PC-9 (cell line): ENCODE data around the gene RPE. TPM values are rescaled to one million over a fixed set of nuclear protein-coding genes. Genes with fewer than 3 reads are reported as not detected.

Experiments used
- BruUV-seq: library from RNA; stranded (reverse); fragments of 400-500 nt; replicated peaks from 2 replicates; lab custom pipeline; 2021; lab: Mats Ljungman, UMichigan
- CTCF ChIA-PET: fragments of 300-600 bp; sonication (Branson Sonifier 250); formaldehyde crosslinking; loops from one replicate; lab custom pipeline; 2022; ENCODE audit warnings: antibody characterized with exemption; lab: Charles Lee
- POLR2A ChIA-PET: fragments of 300-600 bp; sonication (Branson Sonifier 250); formaldehyde crosslinking; loops from one replicate; lab custom pipeline; 2022; ENCODE audit warnings: antibody characterized with exemption; ENCODE audit not compliant: unreplicated experiment; lab: Charles Lee
- DNase-seq, 2 experiments: peaks; one replicate each; pipeline versions ENCODE4 v3.0.0 to v3.0.0-alpha.2; 2015 to 2022; ENCODE audit warnings: mixed read lengths in 1 of 2
- H2AFZ ChIP-seq: fragments of 200-600 bp; sonication (generic); 2 replicates; pipeline ENCODE4 v1.8.1; 2017; ENCODE audit warnings: antibody characterized with exemption
- H3F3A ChIP-seq: fragments of 200-600 bp; sonication (generic); 2 replicates; pipeline ENCODE4 v1.8.1; 2017; ENCODE audit warnings: antibody characterized with exemption, mild to moderate bottlenecking, low read depth; ENCODE audit not compliant: insufficient read depth
- H3K27ac ChIP-seq: fragments of 200-600 bp; sonication (generic); 2 replicates; pipeline ENCODE4 v1.6.1; 2016; ENCODE audit warnings: mixed run types
- H3K27me3 ChIP-seq: fragments of 200-600 bp; sonication (generic); 2 replicates; pipeline ENCODE4 v1.6.1; 2016; ENCODE audit warnings: low read depth, mixed run types; ENCODE audit not compliant: insufficient read depth
- H3K36me3 ChIP-seq: fragments of 200-600 bp; sonication (generic); 2 replicates; pipeline ENCODE4 v1.6.1; 2016; ENCODE audit warnings: low read depth, mixed run types
- H3K4me1 ChIP-seq: fragments of 200-600 bp; sonication (generic); replicated peaks from 2 replicates; pipeline ENCODE4 v1.6.1; 2016; ENCODE audit warnings: mixed run types; ENCODE audit not compliant: insufficient read depth
- H3K4me2 ChIP-seq: fragments of 200-600 bp; sonication (generic); 2 replicates; pipeline ENCODE4 v1.6.1; 2017; ENCODE audit warnings: mixed run types
- H3K4me3 ChIP-seq: fragments of 200-600 bp; sonication (generic); 2 replicates; pipeline ENCODE4 v1.6.1; 2016; ENCODE audit warnings: mixed run types
- H3K79me2 ChIP-seq: fragments of 200-600 bp; sonication (generic); 2 replicates; pipeline ENCODE4 v1.6.1; 2017; ENCODE audit warnings: low read depth, mixed run types
- H3K9me2 ChIP-seq: fragments of 200-600 bp; sonication (generic); 2 replicates; pipeline ENCODE4 v1.8.1; 2017; ENCODE audit warnings: mild to moderate bottlenecking; ENCODE audit not compliant: insufficient read depth
- H3K9me3 ChIP-seq: fragments of 200-600 bp; sonication (generic); 2 replicates; pipeline ENCODE4 v1.8.1; 2016; ENCODE audit warnings: low read depth; ENCODE audit not compliant: insufficient read depth
- H4K20me1 ChIP-seq: fragments of 200-600 bp; sonication (generic); 2 replicates; pipeline ENCODE4 v1.8.1; 2017; ENCODE audit not compliant: insufficient read depth
- EZH2 ChIP-seq: fragments of 200-600 bp; sonication (generic); IDR thresholded peaks from 2 replicates; pipeline ENCODE4 v1.8.0; 2017; ENCODE audit warnings: antibody characterized with exemption, low read depth
- intact Hi-C: fragments of 100-400 bp; cut with micrococcal nuclease; formaldehyde crosslinking; loops from one replicate; pipeline ENCODE4 v1.10.0; 2022; ENCODE audit not compliant: unreplicated experiment
- total RNA-seq: library from RNA; stranded (reverse); gene quantifications from 2 replicates; pipeline ENCODE4 v1.2.3, GENCODE V29; 2021
- TF ChIP-seq, protein P1 (sequence below): fragments of 200-600 bp; sonication (generic); conservative IDR thresholded peaks from 2 replicates; pipeline ENCODE4 v1.6.1; 2017; ENCODE audit warnings: mixed run types, antibody characterized with exemption, mild to moderate bottlenecking, moderate library complexity

RPE gene
- total RNA-seq, 1 experiment from 2014 or later: 58.4 TPM

DNA sequence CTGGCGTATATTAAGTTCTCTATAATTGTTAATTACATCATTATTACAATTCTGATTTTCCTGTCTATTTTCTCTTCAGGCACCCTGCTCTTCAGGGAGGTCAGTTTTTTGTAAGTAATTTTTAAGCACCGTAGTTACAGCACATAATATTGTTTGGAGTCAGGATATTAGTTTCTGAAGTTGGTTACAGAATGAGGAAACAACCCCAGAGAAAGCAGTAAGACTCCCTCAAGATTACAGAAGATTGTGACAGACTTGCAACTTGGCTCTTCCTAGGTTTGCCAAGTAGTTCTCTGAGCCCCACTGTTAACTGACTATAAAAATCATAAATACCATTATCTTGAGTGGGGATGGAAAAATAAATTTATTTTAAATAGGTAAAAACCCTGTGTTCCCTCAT lies 921 bp downstream of the RPE start:
- Histone ChIP-seq H3K9me3 (no peaks in the 10 kb centered on the region), H3F3A (no peaks in the 10 kb centered on the region), H3K79me2 (peaks cover 59% of the 10 kb centered on the region), H3K4me1 (peaks cover 13% of the 10 kb centered on the region), H3K4me2 (peak overlapping the region; percentile 80), H3K9me2 (no peaks in the 10 kb centered on the region), H3K27me3 (no peaks in the 10 kb centered on the region), H3K27ac (peak overlapping the region; percentile 17; the same call in 1 of the 2 replicates), H2AFZ (no peak overlapping the region), H4K20me1 (peaks cover 22% of the 10 kb centered on the region), H3K4me3 (peak overlapping the region; percentile 77), H3K36me3 (0 out of 2 replicates have a peak, but pooled peaks cover 7% of the 10 kb centered on the region)
- CTCF ChIA-PET: no interaction called here
- no peak for TF ChIP-seq EZH2
- POLR2A ChIA-PET: no interaction called here
- BruUV-seq: no TSS peak
- DNase-seq: no peak
- intact Hi-C loops: loop anchor here (2.0 kb wide), 1 partner anchor 167 kb away; the partner anchor contains the start of gene KANSL1L

GRCh38 chr2:210004881-210005280 lies 2.4 kb downstream of the RPE start:
- Histone ChIP-seq H4K20me1 (peaks cover 22% of the 10 kb centered on the region), H3K9me3 (no peaks in the 10 kb centered on the region), H3K4me2 (0 out of 2 replicates have a peak overlapping the region, but pooled peaks have one; percentile 80), H3K4me1 (peaks cover 13% of the 10 kb centered on the region), H3K36me3 (0 out of 2 replicates have a peak, but pooled peaks cover 7% of the 10 kb centered on the region), H3F3A (no peaks in the 10 kb centered on the region), H2AFZ (no peak overlapping the region), H3K79me2 (peaks cover 73% of the 10 kb centered on the region), H3K9me2 (no peaks in the 10 kb centered on the region), H3K4me3 (no peak overlapping the region), H3K27ac (no peak overlapping the region), H3K27me3 (no peaks in the 10 kb centered on the region)
- TF ChIP-seq, protein P1, sequence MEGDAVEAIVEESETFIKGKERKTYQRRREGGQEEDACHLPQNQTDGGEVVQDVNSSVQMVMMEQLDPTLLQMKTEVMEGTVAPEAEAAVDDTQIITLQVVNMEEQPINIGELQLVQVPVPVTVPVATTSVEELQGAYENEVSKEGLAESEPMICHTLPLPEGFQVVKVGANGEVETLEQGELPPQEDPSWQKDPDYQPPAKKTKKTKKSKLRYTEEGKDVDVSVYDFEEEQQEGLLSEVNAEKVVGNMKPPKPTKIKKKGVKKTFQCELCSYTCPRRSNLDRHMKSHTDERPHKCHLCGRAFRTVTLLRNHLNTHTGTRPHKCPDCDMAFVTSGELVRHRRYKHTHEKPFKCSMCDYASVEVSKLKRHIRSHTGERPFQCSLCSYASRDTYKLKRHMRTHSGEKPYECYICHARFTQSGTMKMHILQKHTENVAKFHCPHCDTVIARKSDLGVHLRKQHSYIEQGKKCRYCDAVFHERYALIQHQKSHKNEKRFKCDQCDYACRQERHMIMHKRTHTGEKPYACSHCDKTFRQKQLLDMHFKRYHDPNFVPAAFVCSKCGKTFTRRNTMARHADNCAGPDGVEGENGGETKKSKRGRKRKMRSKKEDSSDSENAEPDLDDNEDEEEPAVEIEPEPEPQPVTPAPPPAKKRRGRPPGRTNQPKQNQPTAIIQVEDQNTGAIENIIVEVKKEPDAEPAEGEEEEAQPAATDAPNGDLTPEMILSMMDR: no peak
- TF ChIP-seq EZH2: no peak
- intact Hi-C loops: no loop called here
- no peak for DNase-seq
- CTCF ChIA-PET: no interaction called here
- POLR2A ChIA-PET: no interaction called here
- no TSS peak for BruUV-seq

DNA sequence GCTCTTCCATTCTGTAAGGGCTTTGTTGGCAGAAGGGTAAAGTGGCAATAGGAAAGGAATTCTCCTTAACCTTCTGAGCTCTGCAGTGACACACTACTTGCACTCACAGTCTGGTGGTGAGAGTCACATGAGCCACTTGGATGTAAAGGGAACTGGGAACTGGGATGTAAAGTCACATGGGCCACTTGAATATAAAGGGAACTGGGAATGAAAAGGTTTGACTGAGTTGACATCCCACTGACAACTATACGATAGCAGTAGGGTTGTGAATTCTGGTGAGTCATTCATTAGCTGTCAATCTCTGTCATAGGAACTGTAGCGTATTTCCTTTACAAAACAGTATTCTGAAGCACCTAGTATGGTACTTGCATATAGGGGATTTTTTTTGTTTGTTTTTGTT lies 5.5 kb downstream of the RPE start:
- Histone ChIP-seq H3K4me2 (no peak overlapping the region), H3K27ac (no peak overlapping the region), H3K9me3 (no peaks in the 10 kb centered on the region), H3K27me3 (no peaks in the 10 kb centered on the region), H3K9me2 (no peaks in the 10 kb centered on the region), H3K79me2 (peaks cover 89% of the 10 kb centered on the region), H3K36me3 (0 out of 2 replicates have a peak, but pooled peaks cover 7% of the 10 kb centered on the region), H3F3A (no peaks in the 10 kb centered on the region), H2AFZ (no peak overlapping the region), H4K20me1 (peaks cover 34% of the 10 kb centered on the region), H3K4me1 (peaks cover 13% of the 10 kb centered on the region), H3K4me3 (no peak overlapping the region)
- intact Hi-C loops: no loop called here
- DNase-seq: no peak
- POLR2A ChIA-PET: interaction anchor here (0.6 kb wide), 1 partner anchor 10 kb away, joined by 4 read pairs; no protein-coding TSS in a partner anchor
- BruUV-seq: no TSS peak
- CTCF ChIA-PET: no interaction called here
- TF ChIP-seq EZH2: no peak
- TF ChIP-seq, protein P1: no peak

DNA sequence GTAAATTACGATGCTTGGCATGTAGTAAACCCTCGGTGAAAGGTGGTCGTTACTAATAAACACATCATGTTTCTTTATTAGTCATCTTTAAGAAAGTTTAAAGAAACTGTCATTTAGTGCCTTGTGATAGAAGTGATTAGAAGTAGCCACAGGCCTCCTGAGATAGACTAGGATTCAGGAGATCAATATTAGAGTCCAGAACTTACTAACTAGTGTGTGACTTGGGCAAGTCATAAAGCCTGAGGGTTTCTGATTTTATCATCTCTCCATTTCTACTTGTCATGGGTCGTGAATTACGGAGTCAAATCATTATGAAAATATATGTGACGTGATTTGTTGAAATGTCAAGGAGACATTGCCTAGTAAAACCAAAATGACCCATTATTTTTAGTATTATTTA lies 6.7 kb downstream of the RPE start:
- H3K4me3 ChIP-seq: no peak overlapping the region
- intact Hi-C loops: no loop called here
- peaks cover 78% of the 10 kb centered on the region for H3K79me2 ChIP-seq
- H3F3A ChIP-seq: no peaks in the 10 kb centered on the region
- H3K4me2 ChIP-seq: no peak overlapping the region
- H3K36me3 ChIP-seq: 0 out of 2 replicates have a peak, but pooled peaks cover 7% of the 10 kb centered on the region
- no TSS peak for BruUV-seq
- DNase-seq: no peak
- H3K27me3 ChIP-seq: no peaks in the 10 kb centered on the region
- no peaks in the 10 kb centered on the region for H3K9me3 ChIP-seq
- H3K9me2 ChIP-seq: no peaks in the 10 kb centered on the region
- H4K20me1 ChIP-seq: peaks cover 32% of the 10 kb centered on the region
- ChIA-PET POLR2A (no interaction called here), CTCF (no interaction called here)
- no peak overlapping the region for H2AFZ ChIP-seq
- TF ChIP-seq, protein P1: no peak
- TF ChIP-seq EZH2: no peak
- no peak overlapping the region for H3K27ac ChIP-seq
- H3K4me1 ChIP-seq: peaks cover 5% of the 10 kb centered on the region
